H9 (cell line): Measurements from ENCODE around the gene TTC28. TPM values are rescaled to one million over a fixed set of nuclear protein-coding genes. Genes with fewer than 3 reads are reported as not detected.

Source experiments
- DNase-seq: peaks from one replicate; pipeline ENCODE4 v3.0.0-alpha.2; 2017
- H2AFZ ChIP-seq: one replicate; pipeline ENCODE4 v1.6.1; 2013; ENCODE audit warnings: mild to moderate bottlenecking, low read length, control low read depth, moderate library complexity
- H2AK5ac ChIP-seq: 2 replicates; pipeline ENCODE4 v1.6.1; 2013; ENCODE audit warnings: low read length, control low read depth, mixed read lengths; ENCODE audit not compliant: insufficient read length
- H2BK120ac ChIP-seq: one replicate; pipeline ENCODE4 v1.6.1; 2013; ENCODE audit warnings: low read depth, mild to moderate bottlenecking, low read length, control low read depth, inconsistent platforms; ENCODE audit not compliant: poor library complexity, severe bottlenecking
- H2BK12ac ChIP-seq: 2 replicates; pipeline ENCODE4 v1.6.1; 2013; ENCODE audit warnings: low read length, control low read depth, mixed read lengths, low read depth; ENCODE audit not compliant: insufficient read length
- H2BK15ac ChIP-seq: 2 replicates; pipeline ENCODE4 v1.6.1; 2013; ENCODE audit warnings: low read depth, low read length, control low read depth
- H2BK20ac ChIP-seq: one replicate; pipeline ENCODE4 v1.6.1; 2013; ENCODE audit warnings: low read depth, mild to moderate bottlenecking, low read length, control low read depth, inconsistent platforms; ENCODE audit not compliant: poor library complexity, severe bottlenecking
- H2BK5ac ChIP-seq: 2 replicates; pipeline ENCODE4 v1.6.1; 2013; ENCODE audit warnings: low read length, control low read depth, mixed read lengths; ENCODE audit not compliant: insufficient read length
- H3K14ac ChIP-seq: 2 replicates; pipeline ENCODE4 v1.6.1; 2013; ENCODE audit warnings: low read length, control low read depth; ENCODE audit not compliant: insufficient read depth
- H3K18ac ChIP-seq: 2 replicates; pipeline ENCODE4 v1.6.1; 2013; ENCODE audit warnings: low read depth, mild to moderate bottlenecking, mixed read lengths, low read length, control low read depth; ENCODE audit not compliant: insufficient read length
- H3K23ac ChIP-seq: 2 replicates; pipeline ENCODE4 v1.6.1; 2013; ENCODE audit warnings: low read length, control low read depth, mixed read lengths, low read depth; ENCODE audit not compliant: insufficient read length
- H3K23me2 ChIP-seq: 2 replicates; pipeline ENCODE4 v1.6.1; 2013; ENCODE audit warnings: low read depth, mild to moderate bottlenecking, mixed read lengths, low read length, control low read depth; ENCODE audit not compliant: insufficient read length, poor library complexity, severe bottlenecking
- H3K27ac ChIP-seq: 2 replicates; pipeline ENCODE4 v1.5.1; 2013; ENCODE audit warnings: low read length, control low read depth, mixed read lengths, low read depth; ENCODE audit not compliant: insufficient read length
- H3K27me3 ChIP-seq: 2 replicates; pipeline ENCODE4 v1.6.1; 2013; ENCODE audit warnings: low read length, control low read depth, inconsistent platforms; ENCODE audit not compliant: insufficient read depth
- H3K4ac ChIP-seq: 2 replicates; pipeline ENCODE4 v1.6.1; 2013; ENCODE audit warnings: low read depth, mild to moderate bottlenecking, control low read depth, inconsistent platforms, low read length, moderate library complexity
- H3K4me1 ChIP-seq: 2 replicates; pipeline ENCODE4 v1.6.1; 2013; ENCODE audit warnings: low read length, control low read depth, inconsistent platforms; ENCODE audit not compliant: insufficient read depth
- H3K4me2 ChIP-seq: 2 replicates; pipeline ENCODE4 v1.6.1; 2013; ENCODE audit warnings: low read length, control low read depth, mixed read lengths; ENCODE audit not compliant: insufficient read length, insufficient read depth
- H3K56ac ChIP-seq: 2 replicates; pipeline ENCODE4 v1.6.1; 2013; ENCODE audit warnings: low read depth, mild to moderate bottlenecking, mixed read lengths, low read length, control low read depth; ENCODE audit not compliant: insufficient read length
- H3K79me1 ChIP-seq: 2 replicates; pipeline ENCODE4 v1.6.1; 2013; ENCODE audit warnings: low read depth, mild to moderate bottlenecking, moderate library complexity, low read length, control low read depth, inconsistent platforms; ENCODE audit not compliant: insufficient read depth, poor library complexity, severe bottlenecking
- H3K79me2 ChIP-seq: 2 replicates; pipeline ENCODE4 v1.6.1; 2013; ENCODE audit warnings: low read length, control low read depth, inconsistent platforms; ENCODE audit not compliant: insufficient read depth
- H3K9ac ChIP-seq: 2 replicates; pipeline ENCODE4 v1.6.1; 2013; ENCODE audit warnings: low read length, control low read depth, mixed read lengths; ENCODE audit not compliant: insufficient read length; ENCODE audit errors: extremely low read depth
- H3K9me3 ChIP-seq: one replicate; pipeline ENCODE4 v1.6.1; 2013; ENCODE audit warnings: low read depth, low read length, inconsistent platforms; ENCODE audit not compliant: control insufficient read depth
- H3T11ph ChIP-seq: one replicate; pipeline ENCODE4 v1.6.1; 2013; ENCODE audit warnings: mild to moderate bottlenecking, low read length, control low read depth, inconsistent platforms
- H4K20me1 ChIP-seq: one replicate; pipeline ENCODE4 v1.6.1; 2013; ENCODE audit not compliant: control insufficient read depth, insufficient read length, insufficient read depth
- H4K5ac ChIP-seq: 2 replicates; pipeline ENCODE4 v1.6.1; 2013; ENCODE audit warnings: low read depth, mild to moderate bottlenecking, mixed read lengths, low read length, control low read depth; ENCODE audit not compliant: insufficient read length
- H4K8ac ChIP-seq: replicated peaks from 2 replicates; pipeline ENCODE4 v1.6.1; 2013; ENCODE audit warnings: low read length, control low read depth, mixed read lengths, low read depth; ENCODE audit not compliant: insufficient read length
- H4K91ac ChIP-seq: 2 replicates; pipeline ENCODE4 v1.6.1; 2013; ENCODE audit warnings: low read depth, mild to moderate bottlenecking, moderate library complexity, mixed read lengths, low read length, control low read depth; ENCODE audit not compliant: insufficient read length
- H3K27ac Mint-ChIP-seq, 3 experiments: 2 replicates in 2 of 3; 3 replicates in 1 of 3; pipeline ENCODE4 v1.8.0; 2020 to 2021; ENCODE audit warnings: mixed read lengths in 3 of 3, mild to moderate bottlenecking in 1 of 3, moderate library complexity in 1 of 3
- H3K27me3 Mint-ChIP-seq: 2 replicates; pipeline ENCODE4 v1.8.0; 2021; ENCODE audit warnings: low read depth, mild to moderate bottlenecking, moderate library complexity, mixed read lengths
- H3K36me3 Mint-ChIP-seq, 3 experiments: 2 replicates in 2 of 3; 3 replicates in 1 of 3; pipeline ENCODE4 v1.8.0; 2020 to 2021; ENCODE audit warnings: low read depth in 3 of 3, mixed read lengths in 3 of 3; ENCODE audit not compliant: insufficient read depth in 1 of 3
- H3K4me1 Mint-ChIP-seq, 2 experiments: 2 replicates each; pipeline ENCODE4 v1.8.0; 2020; ENCODE audit warnings: mixed read lengths in 2 of 2
- H3K4me3 Mint-ChIP-seq, 2 experiments: 2 replicates in 1 of 2; 3 replicates in 1 of 2; pipeline ENCODE4 v1.8.0; 2020 to 2021; ENCODE audit warnings: mild to moderate bottlenecking in 2 of 2, mixed read lengths in 2 of 2, moderate library complexity in 1 of 2
- H3K9me3 Mint-ChIP-seq, 2 experiments: 2 replicates in 1 of 2; 3 replicates in 1 of 2; pipeline ENCODE4 v1.8.0; 2020; ENCODE audit warnings: mild to moderate bottlenecking in 2 of 2, mixed read lengths in 2 of 2, moderate library complexity in 1 of 2
- CTCF ChIP-seq: fragments of 200-600 bp; sonication (generic); conservative IDR thresholded peaks from 3 replicates; pipeline ENCODE4 v1.8.0; 2021; ENCODE audit warnings: antibody characterized with exemption, mild to moderate bottlenecking
- WGBS: extraction: QIAGEN DNeasy Blood & Tissue Kit; methylation state at CpG from one replicate; pipeline ENCODE4 v1.1.7; 2013; ENCODE audit warnings: missing lambda C conversion rate, low lambda C conversion rate, mixed read lengths; ENCODE audit not compliant: insufficient read length; ENCODE audit errors: extremely low coverage; 5-methylcytosine and 5-hydroxymethylcytosine counted together
- total RNA-seq: library from RNA; stranded (reverse); gene quantifications from 2 replicates; pipeline ENCODE4 v1.2.1, GENCODE V29; 2021

The TTC28 gene
- total RNA-seq, 1 experiment from 2014 or later = 13.6 TPM

GRCh38 chr22:28250036-28250695 lies 429.5 kb downstream of the TTC28 start:
- no peak for DNase-seq
- Mint-ChIP-seq H3K36me3 (no peaks in the 10 kb centered on the region), H3K27ac (no peak overlapping the region), H3K4me1 (peaks cover 16 to 20% of the 10 kb centered on the region in 2 experiments), H3K27me3 (peaks cover 74% of the 10 kb centered on the region), H3K9me3 (no peaks in the 10 kb centered on the region), H3K4me3 (no peak overlapping the region)
- Histone ChIP-seq H2BK20ac (no peak overlapping the region), H4K5ac (no peak overlapping the region), H3K79me2 (no peaks in the 10 kb centered on the region), H2BK120ac (no peak overlapping the region), H3K9ac (no peak overlapping the region), H3T11ph (no peak overlapping the region), H3K23me2 (no peaks in the 10 kb centered on the region), H4K8ac (no peak overlapping the region), H3K14ac (no peak overlapping the region), H3K18ac (no peak overlapping the region), H3K23ac (no peak overlapping the region), H3K27ac (no peak overlapping the region), H2BK12ac (no peak overlapping the region), H3K4ac (no peak overlapping the region), H4K20me1 (no peaks in the 10 kb centered on the region), H2AK5ac (no peak overlapping the region), H4K91ac (no peak overlapping the region), H3K79me1 (no peaks in the 10 kb centered on the region), H3K56ac (no peak overlapping the region), H3K27me3 (no peaks in the 10 kb centered on the region; the same call in 1 of the 2 replicates), H3K4me2 (no peak overlapping the region), H3K4me1 (no peaks in the 10 kb centered on the region), H2BK15ac (no peak overlapping the region), H3K9me3 (no peaks in the 10 kb centered on the region), H2AFZ (no peak overlapping the region), H2BK5ac (no peak overlapping the region)
- no peak for TF ChIP-seq CTCF
- WGBS = no CpG with 5 or more reads among the region's 2 CpGs
